ENCODE results near the gene RIMS1.

GRCh38 chr6:72140795-72141194, 254.4 kb downstream of the RIMS1 start:
- TF ChIP-seq, protein P1, sequence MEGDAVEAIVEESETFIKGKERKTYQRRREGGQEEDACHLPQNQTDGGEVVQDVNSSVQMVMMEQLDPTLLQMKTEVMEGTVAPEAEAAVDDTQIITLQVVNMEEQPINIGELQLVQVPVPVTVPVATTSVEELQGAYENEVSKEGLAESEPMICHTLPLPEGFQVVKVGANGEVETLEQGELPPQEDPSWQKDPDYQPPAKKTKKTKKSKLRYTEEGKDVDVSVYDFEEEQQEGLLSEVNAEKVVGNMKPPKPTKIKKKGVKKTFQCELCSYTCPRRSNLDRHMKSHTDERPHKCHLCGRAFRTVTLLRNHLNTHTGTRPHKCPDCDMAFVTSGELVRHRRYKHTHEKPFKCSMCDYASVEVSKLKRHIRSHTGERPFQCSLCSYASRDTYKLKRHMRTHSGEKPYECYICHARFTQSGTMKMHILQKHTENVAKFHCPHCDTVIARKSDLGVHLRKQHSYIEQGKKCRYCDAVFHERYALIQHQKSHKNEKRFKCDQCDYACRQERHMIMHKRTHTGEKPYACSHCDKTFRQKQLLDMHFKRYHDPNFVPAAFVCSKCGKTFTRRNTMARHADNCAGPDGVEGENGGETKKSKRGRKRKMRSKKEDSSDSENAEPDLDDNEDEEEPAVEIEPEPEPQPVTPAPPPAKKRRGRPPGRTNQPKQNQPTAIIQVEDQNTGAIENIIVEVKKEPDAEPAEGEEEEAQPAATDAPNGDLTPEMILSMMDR (IDR thresholded peaks at IDR 0.05; ENCODE audit: low read length): no peak
- no peak for TF ChIP-seq EZH2 (IDR thresholded peaks at IDR 0.05; ENCODE audit: borderline replicate concordance, low read length)

Measured in OCI-LY1 (cell line).